ENCODE results near the gene ENTPD2.
"Not testable (repeated sequence)": the region's sequence is repeated elsewhere in the genome, so short reads cannot be mapped to it uniquely, and the experiment has no call there.

Gene ENTPD2

GRCh38 chr9:137007108-137007815, 46.6 kb downstream of the ENTPD2 start:
- no peak overlapping the region for H3K56ac ChIP-seq (ENCODE audit: low read length)
- no CpG with 5 or more reads among the region's 30 CpGs for WGBS (ENCODE audit: extremely low coverage, insufficient coverage, low lambda C conversion rate)

GRCh38 chr9:137006116-137007003, 47.5 kb downstream of the ENTPD2 start:
- Histone ChIP-seq H3K27ac (ENCODE audit: low read depth, low read length) (no peak overlapping the region), H3K18ac (ENCODE audit: low read length) (no peak overlapping the region), H3K4me3 (ENCODE audit: low read length) (no peak overlapping the region), H2AK5ac (ENCODE audit: low read length) (no peak overlapping the region), H3K4me1 (ENCODE audit: control insufficient read depth, low read depth, low read length) (no peaks in the 10 kb centered on the region), H3K23ac (ENCODE audit: low read length) (no peak overlapping the region), H2BK5ac (ENCODE audit: low read length) (no peak overlapping the region), H3K79me2 (ENCODE audit: control insufficient read depth, insufficient read depth, low read length) (no peaks in the 10 kb centered on the region), H3K36me3 (ENCODE audit: control insufficient read depth, insufficient read depth, low read length) (no peaks in the 10 kb centered on the region), H3K4ac (ENCODE audit: low read depth, low read length) (no peak overlapping the region), H3K79me1 (ENCODE audit: low read length) (no peaks in the 10 kb centered on the region), H4K8ac (ENCODE audit: low read depth, low read length) (no peak overlapping the region), H3K27me3 (ENCODE audit: insufficient read depth, low read length, poor library complexity) (no peaks in the 10 kb centered on the region), H2BK120ac (ENCODE audit: low read depth, low read length) (no peak overlapping the region), H3K4me2 (ENCODE audit: low read length) (no peak overlapping the region), H2BK15ac (replicated peaks; ENCODE audit: low read depth) (no peak overlapping the region), H3K56ac (ENCODE audit: low read length) (no peak overlapping the region), H4K5ac (ENCODE audit: low read length) (no peak overlapping the region), H3K9ac (ENCODE audit: low read length) (no peak overlapping the region)
- no CpG with 5 or more reads among the region's 24 CpGs for WGBS (ENCODE audit: extremely low coverage, insufficient coverage, low lambda C conversion rate)
- DNase-seq = no peak

More at GRCh38 chr9:137007108-137007815, 46.6 kb downstream of the ENTPD2 start:
- Histone ChIP-seq H3K23ac (ENCODE audit: low read length) (no peak overlapping the region), H3K4me3 (ENCODE audit: low read length) (no peak overlapping the region), H2BK15ac (replicated peaks; ENCODE audit: low read depth) (no peak overlapping the region), H4K8ac (ENCODE audit: low read depth, low read length) (no peak overlapping the region), H3K79me1 (ENCODE audit: low read length) (no peaks in the 10 kb centered on the region), H3K18ac (ENCODE audit: low read length) (no peak overlapping the region), H3K27ac (ENCODE audit: low read depth, low read length) (no peak overlapping the region), H2BK120ac (ENCODE audit: low read depth, low read length) (no peak overlapping the region), H3K4me2 (ENCODE audit: low read length) (no peak overlapping the region), H3K79me2 (ENCODE audit: control insufficient read depth, insufficient read depth, low read length) (no peaks in the 10 kb centered on the region), H3K27me3 (ENCODE audit: insufficient read depth, low read length, poor library complexity) (no peaks in the 10 kb centered on the region), H2AK5ac (ENCODE audit: low read length) (no peak overlapping the region), H4K5ac (ENCODE audit: low read length) (no peak overlapping the region), H2BK5ac (ENCODE audit: low read length) (no peak overlapping the region), H3K36me3 (ENCODE audit: control insufficient read depth, insufficient read depth, low read length) (no peaks in the 10 kb centered on the region), H3K4ac (ENCODE audit: low read depth, low read length) (no peak overlapping the region), H3K9ac (ENCODE audit: low read length) (no peak overlapping the region), H3K4me1 (ENCODE audit: control insufficient read depth, low read depth, low read length) (no peaks in the 10 kb centered on the region)
- no peak for DNase-seq

GRCh38 chr9:137004285-137004684, 49.6 kb downstream of the ENTPD2 start:
- not testable (repeated sequence) for H2BK5ac ChIP-seq (ENCODE audit: low read length); H2AK5ac ChIP-seq (ENCODE audit: low read length); H3K4ac ChIP-seq (ENCODE audit: low read depth, low read length); H3K4me2 ChIP-seq (ENCODE audit: low read length); H3K56ac ChIP-seq (ENCODE audit: low read length); DNase-seq; H3K9ac ChIP-seq (ENCODE audit: low read length); H2BK15ac ChIP-seq (replicated peaks; ENCODE audit: low read depth); H3K18ac ChIP-seq (ENCODE audit: low read length); H3K27ac ChIP-seq (ENCODE audit: low read depth, low read length); H2BK120ac ChIP-seq (ENCODE audit: low read depth, low read length); H3K23ac ChIP-seq (ENCODE audit: low read length); H3K27me3 ChIP-seq (ENCODE audit: insufficient read depth, low read length, poor library complexity); H3K36me3 ChIP-seq (ENCODE audit: control insufficient read depth, insufficient read depth, low read length); H3K79me1 ChIP-seq (ENCODE audit: low read length); H3K4me1 ChIP-seq (ENCODE audit: control insufficient read depth, low read depth, low read length); H3K4me3 ChIP-seq (ENCODE audit: low read length); H3K79me2 ChIP-seq (ENCODE audit: control insufficient read depth, insufficient read depth, low read length); H4K8ac ChIP-seq (ENCODE audit: low read depth, low read length); H4K5ac ChIP-seq (ENCODE audit: low read length)
- no CpG with 5 or more reads among the region's 17 CpGs for WGBS (ENCODE audit: extremely low coverage, insufficient coverage, low lambda C conversion rate)

GRCh38 chr9:137002646-137003041, 51.2 kb downstream of the ENTPD2 start:
- H3K18ac ChIP-seq (ENCODE audit: low read length) = no peak overlapping the region

GRCh38 chr9:137001857-137002645, 51.8 kb downstream of the ENTPD2 start:
- H4K5ac ChIP-seq (ENCODE audit: low read length) = no peak overlapping the region
- H3K18ac ChIP-seq (ENCODE audit: low read length) = no peak overlapping the region
- H3K79me2 ChIP-seq (ENCODE audit: control insufficient read depth, insufficient read depth, low read length) = no peaks in the 10 kb centered on the region
- H3K36me3 ChIP-seq (ENCODE audit: control insufficient read depth, insufficient read depth, low read length) = no peaks in the 10 kb centered on the region
- H2BK120ac ChIP-seq (ENCODE audit: low read depth, low read length) = no peak overlapping the region
- no peak for DNase-seq
- no peak overlapping the region for H3K9ac ChIP-seq (ENCODE audit: low read length)
- no peak overlapping the region for H2AK5ac ChIP-seq (ENCODE audit: low read length)
- no peak overlapping the region for H3K23ac ChIP-seq (ENCODE audit: low read length)
- H3K4ac ChIP-seq (ENCODE audit: low read depth, low read length) = no peak overlapping the region
- H3K56ac ChIP-seq (ENCODE audit: low read length) = no peak overlapping the region
- no peak overlapping the region for H2BK5ac ChIP-seq (ENCODE audit: low read length)
- H4K8ac ChIP-seq (ENCODE audit: low read depth, low read length) = no peak overlapping the region
- WGBS (ENCODE audit: extremely low coverage, insufficient coverage, low lambda C conversion rate) = no CpG with 5 or more reads among the region's 20 CpGs
- peaks cover 3% of the 10 kb centered on the region for H3K4me1 ChIP-seq (ENCODE audit: control insufficient read depth, low read depth, low read length)
- no peak overlapping the region for H3K4me3 ChIP-seq (ENCODE audit: low read length)
- H3K79me1 ChIP-seq (ENCODE audit: low read length) = no peaks in the 10 kb centered on the region
- no peaks in the 10 kb centered on the region for H3K27me3 ChIP-seq (ENCODE audit: insufficient read depth, low read length, poor library complexity)
- no peak overlapping the region for H3K4me2 ChIP-seq (ENCODE audit: low read length)
- no peak overlapping the region for H2BK15ac ChIP-seq (replicated peaks; ENCODE audit: low read depth)
- no peak overlapping the region for H3K27ac ChIP-seq (ENCODE audit: low read depth, low read length)

More at GRCh38 chr9:137002646-137003041, 51.2 kb downstream of the ENTPD2 start:
- no peaks in the 10 kb centered on the region for H3K36me3 ChIP-seq (ENCODE audit: control insufficient read depth, insufficient read depth, low read length)
- no peak overlapping the region for H2BK5ac ChIP-seq (ENCODE audit: low read length)
- H3K4ac ChIP-seq (ENCODE audit: low read depth, low read length) = no peak overlapping the region
- WGBS (ENCODE audit: extremely low coverage, insufficient coverage, low lambda C conversion rate) = no CpG with 5 or more reads among the region's 10 CpGs
- H3K56ac ChIP-seq (ENCODE audit: low read length) = no peak overlapping the region
- no peak overlapping the region for H3K4me3 ChIP-seq (ENCODE audit: low read length)
- H3K27me3 ChIP-seq (ENCODE audit: insufficient read depth, low read length, poor library complexity) = no peaks in the 10 kb centered on the region
- no peak overlapping the region for H3K9ac ChIP-seq (ENCODE audit: low read length)
- H2AK5ac ChIP-seq (ENCODE audit: low read length) = no peak overlapping the region
- no peak for DNase-seq
- no peaks in the 10 kb centered on the region for H3K4me1 ChIP-seq (ENCODE audit: control insufficient read depth, low read depth, low read length)
- H3K79me1 ChIP-seq (ENCODE audit: low read length) = no peaks in the 10 kb centered on the region
- no peak overlapping the region for H3K27ac ChIP-seq (ENCODE audit: low read depth, low read length)
- H3K23ac ChIP-seq (ENCODE audit: low read length) = no peak overlapping the region
- H4K5ac ChIP-seq (ENCODE audit: low read length) = no peak overlapping the region
- no peaks in the 10 kb centered on the region for H3K79me2 ChIP-seq (ENCODE audit: control insufficient read depth, insufficient read depth, low read length)
- no peak overlapping the region for H2BK15ac ChIP-seq (replicated peaks; ENCODE audit: low read depth)
- no peak overlapping the region for H3K4me2 ChIP-seq (ENCODE audit: low read length)
- H2BK120ac ChIP-seq (ENCODE audit: low read depth, low read length) = no peak overlapping the region
- no peak overlapping the region for H4K8ac ChIP-seq (ENCODE audit: low read depth, low read length)
